ENCODE measurements around the gene GAL3ST2. TPM values are rescaled to one million over a fixed set of nuclear protein-coding genes. Genes with fewer than 3 reads are reported as not detected.

The GAL3ST2 gene
- total RNA-seq, 1 donor from 2014 or later: not detected

DNA sequence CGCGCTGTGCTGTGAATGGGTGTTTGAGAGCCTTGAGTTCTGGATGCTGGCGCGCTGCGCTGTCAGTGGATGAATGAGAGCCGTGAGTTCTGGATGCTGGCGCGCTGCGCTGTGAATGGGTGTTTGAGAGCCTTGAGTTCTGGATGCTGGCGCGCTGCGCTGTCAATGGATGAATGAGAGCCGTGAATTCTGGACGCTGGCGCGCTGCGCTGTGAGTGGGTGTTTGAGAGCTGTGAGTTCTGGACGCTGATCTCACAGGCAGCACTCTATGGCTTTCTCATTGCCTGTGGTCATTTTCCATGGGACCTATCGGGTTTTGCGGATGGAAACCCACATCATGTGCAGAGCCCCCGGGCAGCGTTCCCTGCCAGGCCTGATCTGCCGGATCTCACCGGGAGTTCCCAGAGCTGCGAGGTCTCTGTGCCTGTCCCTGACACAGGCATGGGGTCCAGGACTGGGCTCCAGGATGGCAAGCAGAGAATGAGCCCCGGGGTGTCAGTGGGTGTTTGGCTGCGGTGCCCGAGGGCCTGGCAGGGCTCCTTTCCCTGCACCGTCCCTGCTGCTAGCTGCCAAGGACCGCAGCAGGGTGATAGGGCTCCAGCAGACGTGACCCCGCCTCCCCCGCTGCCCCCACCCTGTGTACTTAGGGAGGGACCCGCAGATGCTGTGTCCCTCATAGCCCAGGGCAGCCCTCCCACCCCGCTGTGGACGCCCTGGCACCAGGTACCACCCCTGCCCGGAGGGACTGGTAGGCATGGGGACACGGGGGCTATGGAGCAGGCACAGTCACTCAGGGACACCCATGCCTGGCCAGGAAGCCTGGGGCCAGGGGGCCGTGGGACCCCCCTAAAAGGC is 72.4 kb downstream of the GAL3ST2 start:
- H3K27me3 ChIP-seq (ENCODE audit: insufficient read depth, low read length): peaks cover 16% of the 10 kb centered on the region
- no peaks in the 10 kb centered on the region for H3K9me3 Mint-ChIP-seq (ENCODE audit: unreplicated experiment)

DNA sequence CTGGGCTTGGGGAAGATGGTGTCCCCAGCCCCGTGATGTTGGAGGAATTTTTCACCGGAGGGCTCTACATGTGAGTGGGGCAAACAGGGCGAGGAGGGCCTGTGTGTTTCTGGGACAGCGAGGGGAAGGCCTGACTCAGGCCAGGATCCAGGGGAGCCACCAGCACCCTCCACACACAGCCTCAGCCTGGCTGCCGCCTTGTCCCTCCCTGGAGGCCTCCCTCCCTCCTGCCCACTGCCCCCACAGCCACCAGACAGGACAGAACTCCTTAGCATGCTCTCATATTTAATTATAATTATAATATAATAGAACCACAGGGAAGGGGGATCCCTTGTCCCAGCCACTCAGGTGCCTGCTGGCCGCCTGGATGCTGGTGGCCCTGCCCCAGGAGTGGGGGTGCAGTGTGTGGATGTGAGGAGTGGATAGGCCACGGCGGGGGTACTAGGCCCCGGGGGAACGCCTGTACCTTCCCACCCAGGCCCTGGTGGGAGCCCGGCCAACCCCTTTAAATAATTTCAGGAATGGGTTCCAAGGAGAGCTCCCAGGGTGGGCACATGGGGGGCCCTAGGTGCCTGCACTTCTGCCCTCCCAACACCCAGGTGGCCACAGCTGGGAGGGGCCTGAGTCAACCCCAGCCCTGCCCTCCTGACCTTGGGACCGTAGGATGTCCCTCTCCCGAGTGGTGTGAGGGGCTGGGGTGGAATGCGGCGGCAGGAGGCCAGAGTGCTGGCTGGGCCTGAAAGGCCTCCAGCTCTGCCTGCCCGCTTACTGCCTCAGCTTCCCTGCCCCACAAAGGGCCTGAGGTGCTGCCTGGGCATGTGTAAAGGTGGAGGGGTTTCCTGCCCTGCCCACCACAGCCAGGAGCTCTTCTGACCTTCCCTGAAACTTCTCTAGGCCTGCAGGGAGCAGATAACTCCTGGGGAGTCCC is 73.3 kb downstream of the GAL3ST2 start:
- Mint-ChIP-seq H3K27ac (ENCODE audit: unreplicated experiment) (no peak overlapping the region), H3K27me3 (ENCODE audit: low read depth, unreplicated experiment) (peaks cover 26% of the 10 kb centered on the region), H3K4me1 (ENCODE audit: low read depth, unreplicated experiment) (no peaks in the 10 kb centered on the region), H3K9me3 (ENCODE audit: unreplicated experiment) (no peaks in the 10 kb centered on the region), H3K36me3 (ENCODE audit: low read depth, unreplicated experiment) (peaks cover 2% of the 10 kb centered on the region), H3K4me3 (ENCODE audit: unreplicated experiment) (no peak overlapping the region)
- no peak overlapping the region for H3K4me2 ChIP-seq (ENCODE audit: low read length)
- no peaks in the 10 kb centered on the region for H3K79me2 ChIP-seq (ENCODE audit: insufficient read depth, low read length)
- no peak overlapping the region for H2AFZ ChIP-seq (ENCODE audit: low read depth, low read length)
- DNase-seq (ENCODE audit: low read depth): no peak
- no peak overlapping the region for H3K27ac ChIP-seq (ENCODE audit: low read depth, low read length)
- FAIRE-seq: no peak
- no peaks in the 10 kb centered on the region for H3K9me3 ChIP-seq (ENCODE audit: insufficient read depth, low read depth, low read length)
- no peak overlapping the region for H3K9ac ChIP-seq (ENCODE audit: low read length)
- TF ChIP-seq EZH2 (IDR thresholded peaks at IDR 0.05; ENCODE audit: insufficient read depth, low read length): no peak
- TF ChIP-seq, protein P1, sequence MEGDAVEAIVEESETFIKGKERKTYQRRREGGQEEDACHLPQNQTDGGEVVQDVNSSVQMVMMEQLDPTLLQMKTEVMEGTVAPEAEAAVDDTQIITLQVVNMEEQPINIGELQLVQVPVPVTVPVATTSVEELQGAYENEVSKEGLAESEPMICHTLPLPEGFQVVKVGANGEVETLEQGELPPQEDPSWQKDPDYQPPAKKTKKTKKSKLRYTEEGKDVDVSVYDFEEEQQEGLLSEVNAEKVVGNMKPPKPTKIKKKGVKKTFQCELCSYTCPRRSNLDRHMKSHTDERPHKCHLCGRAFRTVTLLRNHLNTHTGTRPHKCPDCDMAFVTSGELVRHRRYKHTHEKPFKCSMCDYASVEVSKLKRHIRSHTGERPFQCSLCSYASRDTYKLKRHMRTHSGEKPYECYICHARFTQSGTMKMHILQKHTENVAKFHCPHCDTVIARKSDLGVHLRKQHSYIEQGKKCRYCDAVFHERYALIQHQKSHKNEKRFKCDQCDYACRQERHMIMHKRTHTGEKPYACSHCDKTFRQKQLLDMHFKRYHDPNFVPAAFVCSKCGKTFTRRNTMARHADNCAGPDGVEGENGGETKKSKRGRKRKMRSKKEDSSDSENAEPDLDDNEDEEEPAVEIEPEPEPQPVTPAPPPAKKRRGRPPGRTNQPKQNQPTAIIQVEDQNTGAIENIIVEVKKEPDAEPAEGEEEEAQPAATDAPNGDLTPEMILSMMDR (IDR thresholded peaks at IDR 0.05; ENCODE audit: insufficient read depth, low read depth, low read length): no peak
- H4K20me1 ChIP-seq (ENCODE audit: insufficient read depth, low read length): no peaks in the 10 kb centered on the region
- peaks cover 9% of the 10 kb centered on the region for H3K4me1 ChIP-seq (ENCODE audit: insufficient read depth, low read length)
- H3K27me3 ChIP-seq (ENCODE audit: insufficient read depth, low read length): peaks cover 12% of the 10 kb centered on the region
- no peak overlapping the region for H3K4me3 ChIP-seq (ENCODE audit: insufficient read depth, low read depth, low read length)
- no peaks in the 10 kb centered on the region for H3K36me3 ChIP-seq (ENCODE audit: insufficient read depth, low read length)

More for the DNA sequence above, 72.4 kb downstream of the GAL3ST2 start:
- Histone ChIP-seq H3K79me2 (ENCODE audit: insufficient read depth, low read length) (no peaks in the 10 kb centered on the region), H3K4me3 (ENCODE audit: insufficient read depth, low read depth, low read length) (no peak overlapping the region), H3K27ac (ENCODE audit: low read depth, low read length) (no peak overlapping the region), H2AFZ (ENCODE audit: low read depth, low read length) (no peak overlapping the region), H3K4me2 (ENCODE audit: low read length) (no peak overlapping the region), H3K9ac (ENCODE audit: low read length) (no peak overlapping the region), H3K4me1 (ENCODE audit: insufficient read depth, low read length) (peaks cover under 1% of the 10 kb centered on the region), H3K9me3 (ENCODE audit: insufficient read depth, low read depth, low read length) (no peaks in the 10 kb centered on the region), H4K20me1 (ENCODE audit: insufficient read depth, low read length) (no peaks in the 10 kb centered on the region), H3K36me3 (ENCODE audit: insufficient read depth, low read length) (no peaks in the 10 kb centered on the region)
- Mint-ChIP-seq H3K4me3 (ENCODE audit: unreplicated experiment) (no peak overlapping the region), H3K4me1 (ENCODE audit: low read depth, unreplicated experiment) (no peaks in the 10 kb centered on the region), H3K36me3 (ENCODE audit: low read depth, unreplicated experiment) (peaks cover 2% of the 10 kb centered on the region), H3K27me3 (ENCODE audit: low read depth, unreplicated experiment) (peaks cover 26% of the 10 kb centered on the region), H3K27ac (ENCODE audit: unreplicated experiment) (no peak overlapping the region)
- no peak for DNase-seq (ENCODE audit: low read depth)
- TF ChIP-seq EZH2 (IDR thresholded peaks at IDR 0.05; ENCODE audit: insufficient read depth, low read length): no peak
- TF ChIP-seq, protein P1 (IDR thresholded peaks at IDR 0.05; ENCODE audit: insufficient read depth, low read depth, low read length): no peak
- FAIRE-seq: no peak
